RWPE2 (cell line): ENCODE data around the gene RNF115.
"Not testable (repeated sequence)": the region's sequence is repeated elsewhere in the genome, so short reads cannot be mapped to it uniquely, and the experiment has no call there.

Source experiments
- ATAC-seq: fragments of 200-7000 bp; cut with Tn5 transposase; 3 replicates; pipeline ENCODE4 v1.9.1; 2021; ENCODE audit warnings: low read depth
- DNase-seq: peaks from one replicate; pipeline ENCODE4 v3.0.0-alpha.2; 2020; ENCODE audit warnings: low spot score
- H3K27ac ChIP-seq: fragments of 450-650 bp; 2 replicates; pipeline ENCODE4 v1.5.1; 2017; ENCODE audit warnings: mild to moderate bottlenecking; ENCODE audit not compliant: poor library complexity, severe bottlenecking
- H3K27me3 ChIP-seq: fragments of 250-450 bp; sonication (Bioruptor Pico); 2 replicates; pipeline ENCODE4 v1.5.1; 2021; ENCODE audit warnings: mild to moderate bottlenecking, moderate library complexity; ENCODE audit not compliant: insufficient read depth, poor library complexity, severe bottlenecking
- H3K36me3 ChIP-seq: fragments of 250-450 bp; sonication (Bioruptor Pico); 2 replicates; pipeline ENCODE4 v1.5.1; 2020; ENCODE audit warnings: low read depth, mild to moderate bottlenecking, moderate library complexity
- H3K4me1 ChIP-seq: fragments of 250-450 bp; sonication (Bioruptor Pico); 2 replicates; pipeline ENCODE4 v1.5.1; 2021; ENCODE audit warnings: mild to moderate bottlenecking, moderate library complexity; ENCODE audit not compliant: insufficient read depth, poor library complexity, severe bottlenecking
- H3K4me3 ChIP-seq: fragments of 250-450 bp; sonication (Bioruptor Pico); 2 replicates; pipeline ENCODE4 v1.5.1; 2021; ENCODE audit warnings: mild to moderate bottlenecking, moderate library complexity; ENCODE audit not compliant: severe bottlenecking
- H3K9me3 ChIP-seq: fragments of 250-450 bp; sonication (Bioruptor Pico); 2 replicates; pipeline ENCODE4 v1.5.1; 2021; ENCODE audit warnings: mild to moderate bottlenecking, moderate library complexity; ENCODE audit not compliant: severe bottlenecking
- TF ChIP-seq, protein P1 (sequence below): fragments of 450-650 bp; IDR thresholded peaks from one replicate; pipeline ENCODE4 v1.5.1; 2017; ENCODE audit warnings: mild to moderate bottlenecking, moderate library complexity; ENCODE audit not compliant: poor library complexity, severe bottlenecking

Gene RNF115

GRCh38 chr1:145796753-145797152 is 27.1 kb downstream of the RNF115 start:
- no peaks in the 10 kb centered on the region for H3K27me3 ChIP-seq
- H3K27ac ChIP-seq: no peak overlapping the region
- ATAC-seq (no peak), DNase-seq (no peak)
- TF ChIP-seq, protein P1, sequence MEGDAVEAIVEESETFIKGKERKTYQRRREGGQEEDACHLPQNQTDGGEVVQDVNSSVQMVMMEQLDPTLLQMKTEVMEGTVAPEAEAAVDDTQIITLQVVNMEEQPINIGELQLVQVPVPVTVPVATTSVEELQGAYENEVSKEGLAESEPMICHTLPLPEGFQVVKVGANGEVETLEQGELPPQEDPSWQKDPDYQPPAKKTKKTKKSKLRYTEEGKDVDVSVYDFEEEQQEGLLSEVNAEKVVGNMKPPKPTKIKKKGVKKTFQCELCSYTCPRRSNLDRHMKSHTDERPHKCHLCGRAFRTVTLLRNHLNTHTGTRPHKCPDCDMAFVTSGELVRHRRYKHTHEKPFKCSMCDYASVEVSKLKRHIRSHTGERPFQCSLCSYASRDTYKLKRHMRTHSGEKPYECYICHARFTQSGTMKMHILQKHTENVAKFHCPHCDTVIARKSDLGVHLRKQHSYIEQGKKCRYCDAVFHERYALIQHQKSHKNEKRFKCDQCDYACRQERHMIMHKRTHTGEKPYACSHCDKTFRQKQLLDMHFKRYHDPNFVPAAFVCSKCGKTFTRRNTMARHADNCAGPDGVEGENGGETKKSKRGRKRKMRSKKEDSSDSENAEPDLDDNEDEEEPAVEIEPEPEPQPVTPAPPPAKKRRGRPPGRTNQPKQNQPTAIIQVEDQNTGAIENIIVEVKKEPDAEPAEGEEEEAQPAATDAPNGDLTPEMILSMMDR: no peak
- H3K4me3 ChIP-seq: no peak overlapping the region
- H3K36me3 ChIP-seq: no peaks in the 10 kb centered on the region; the same call in none of the 2 replicates
- peaks cover 3% of the 10 kb centered on the region for H3K9me3 ChIP-seq
- no peaks in the 10 kb centered on the region for H3K4me1 ChIP-seq

- ATAC-seq: no peak
- H3K9me3 ChIP-seq: peaks cover 3% of the 10 kb centered on the region
- H3K4me1 ChIP-seq: no peaks in the 10 kb centered on the region
- no peak overlapping the region for H3K4me3 ChIP-seq
- no peaks in the 10 kb centered on the region for H3K27me3 ChIP-seq
- no peaks in the 10 kb centered on the region; the same call in none of the 2 replicates for H3K36me3 ChIP-seq
- TF ChIP-seq, protein P1: no peak
- no peak for DNase-seq
- no peak overlapping the region for H3K27ac ChIP-seq
These were observed 28.5 kb downstream of the RNF115 start for GRCh38 chr1:145795257-145795881.

GRCh38 chr1:145792484-145792883 is 31.4 kb downstream of the RNF115 start:
- Histone ChIP-seq H3K36me3 (no peaks in the 10 kb centered on the region; the same call in none of the 2 replicates), H3K4me1 (no peaks in the 10 kb centered on the region), H3K4me3 (no peak overlapping the region), H3K9me3 (peaks cover 3% of the 10 kb centered on the region), H3K27me3 (no peaks in the 10 kb centered on the region), H3K27ac (no peak overlapping the region)
- TF ChIP-seq, protein P1: no peak
- no peak for ATAC-seq
- DNase-seq: no peak

DNA sequence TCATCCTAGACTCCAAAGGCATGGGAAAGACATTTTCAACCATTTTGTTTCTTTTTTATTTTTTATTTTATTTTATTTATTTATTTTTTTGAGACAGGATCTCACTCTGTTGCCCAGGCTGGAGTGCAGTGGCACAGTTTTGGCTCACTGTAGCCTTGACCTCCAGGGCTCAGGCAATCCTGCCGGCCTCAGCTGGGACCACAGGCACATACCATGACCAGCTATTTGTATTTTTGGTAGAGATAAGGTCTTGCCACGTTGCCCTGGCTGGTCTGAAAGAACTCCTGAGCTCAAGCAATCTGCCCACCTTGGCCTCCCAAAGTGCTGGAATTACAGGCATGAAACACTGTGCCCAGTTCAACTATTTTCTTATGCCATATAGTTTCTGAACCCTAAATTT is 32.0 kb downstream of the RNF115 start:
- not testable (repeated sequence) for H3K36me3 ChIP-seq, H3K9me3 ChIP-seq, DNase-seq, H3K27me3 ChIP-seq, ATAC-seq, H3K4me3 ChIP-seq, H3K4me1 ChIP-seq, H3K27ac ChIP-seq

GRCh38 chr1:145788580-145788979 is 35.3 kb downstream of the RNF115 start:
- peaks cover 15% of the 10 kb centered on the region for H3K4me1 ChIP-seq
- no peak overlapping the region for H3K27ac ChIP-seq
- H3K36me3 ChIP-seq: peaks cover under 1% of the 10 kb centered on the region; the same call in 1 of the 2 replicates
- no peak overlapping the region for H3K4me3 ChIP-seq
- DNase-seq: no peak
- H3K27me3 ChIP-seq: no peaks in the 10 kb centered on the region
- ATAC-seq: no peak
- TF ChIP-seq, protein P1: no peak
- H3K9me3 ChIP-seq: no peaks in the 10 kb centered on the region
